HepG2 (cell line): ENCODE data around the gene LYRM1. TPM values are rescaled to one million over a fixed set of nuclear protein-coding genes. Genes with fewer than 3 reads are reported as not detected.

ENCODE experiments used
- ATAC-seq: fragments of 200-7000 bp; cut with Tn5 transposase; 3 replicates; pipeline ENCODE4 v1.9.1; 2020; ENCODE audit warnings: mild to moderate bottlenecking, moderate library complexity
- BruUV-seq: library from RNA; stranded (reverse); fragments of 400-500 nt; replicated peaks from 2 replicates; lab custom pipeline; 2021; lab: Mats Ljungman, UMichigan
- CTCF ChIA-PET: fragments of 300-600 bp; formaldehyde crosslinking; extraction: SDS; loops from one replicate; lab custom pipeline; 2021; ENCODE audit warnings: low total read pairs, inconsistent platforms, low intra/inter-chr PET ratio; lab: Yijun Ruan, JAX
- POLR2A ChIA-PET: fragments of 350-600 bp; sonication (Branson Sonifier 250); formaldehyde crosslinking; loops from one replicate; lab custom pipeline; 2020; ENCODE audit warnings: antibody characterized with exemption, inconsistent platforms; lab: Yijun Ruan, JAX
- DNase-seq: peaks from one replicate; pipeline ENCODE4 v3.0.0-alpha.2; 2015; ENCODE audit warnings: low spot score
- FAIRE-seq: peaks from 3 replicates; lab custom pipeline; 2011; peaks lifted over from hg19 to GRCh38; lab: Jason Lieb, UNC
- H2AFZ ChIP-seq: one replicate; pipeline ENCODE4 v1.6.1; 2011; ENCODE audit warnings: low read length, inconsistent platforms
- H3K27ac ChIP-seq: fragments of 300-600 bp; 3 replicates; pipeline ENCODE4 v1.8.0; 2011; ENCODE audit warnings: mixed run types, mild to moderate bottlenecking, mixed read lengths, low read length, inconsistent platforms; ENCODE audit not compliant: insufficient read depth; ENCODE audit errors: extremely low read length
- H3K27me3 ChIP-seq, 2 experiments: fragments of 200-600 bp in 1 of 2; 2 replicates in 1 of 2; 3 replicates in 1 of 2; pipeline versions ENCODE4 v1.6.0 to v1.8.0; 2011; ENCODE audit warnings: low read length in 2 of 2, mild to moderate bottlenecking in 2 of 2, moderate library complexity in 2 of 2, inconsistent platforms in 1 of 2; ENCODE audit not compliant: insufficient read depth in 2 of 2, control insufficient read depth in 1 of 2
- H3K36me3 ChIP-seq, 2 experiments: fragments of 200-600 bp in 1 of 2; replicated peaks in 1 of 2; 2 replicates in 1 of 2; 3 replicates in 1 of 2; pipeline versions ENCODE4 v1.5.1 to v1.8.0; 2011; ENCODE audit warnings: low read length in 2 of 2, inconsistent platforms in 1 of 2; ENCODE audit not compliant: insufficient read depth in 2 of 2, control insufficient read depth in 1 of 2
- H3K4me1 ChIP-seq: 2 replicates; pipeline ENCODE4 v1.5.1; 2012; ENCODE audit warnings: low read length, inconsistent platforms; ENCODE audit not compliant: insufficient read depth
- H3K4me2 ChIP-seq: 2 replicates; pipeline ENCODE4 v1.6.0; 2011; ENCODE audit warnings: low read depth, low read length, inconsistent platforms
- H3K4me3 ChIP-seq, 3 experiments: fragments of 200-600 bp in 1 of 3; sonication (generic), shearing (Covaris generic) in 1 of 3; replicated peaks in 1 of 3; 2 replicates each; pipeline ENCODE4 v1.5.1; 2011 to 2016; ENCODE audit warnings: low read length in 3 of 3, inconsistent platforms in 2 of 3, low read depth in 2 of 3, mild to moderate bottlenecking in 2 of 3, control low read depth in 1 of 3, mixed read lengths in 1 of 3; ENCODE audit not compliant: insufficient read depth in 1 of 3
- H3K79me2 ChIP-seq: one replicate; pipeline ENCODE4 v1.6.1; 2011; ENCODE audit warnings: low read length, inconsistent platforms; ENCODE audit not compliant: insufficient read depth
- H3K9ac ChIP-seq: 2 replicates; pipeline ENCODE4 v1.6.0; 2011; ENCODE audit warnings: mild to moderate bottlenecking, low read depth, low read length, inconsistent platforms; ENCODE audit not compliant: insufficient read depth
- H3K9me3 ChIP-seq: 2 replicates; pipeline ENCODE4 v1.5.1; 2012; ENCODE audit warnings: mild to moderate bottlenecking, low read length
- H4K20me1 ChIP-seq: 2 replicates; pipeline ENCODE4 v1.6.0; 2011; ENCODE audit warnings: inconsistent platforms, mild to moderate bottlenecking, low read length, moderate library complexity; ENCODE audit not compliant: insufficient read depth
- CC2D1A ChIP-seq: sonication (generic); formaldehyde crosslinking; IDR thresholded peaks from 2 replicates; pipeline ENCODE4 v1.8.1; 2023; ENCODE audit warnings: mild to moderate bottlenecking, missing genetic modification reagents
- GTF3A ChIP-seq: sonication (generic); formaldehyde crosslinking; conservative IDR thresholded peaks from 2 replicates; pipeline ENCODE4 v1.4.0; 2020; ENCODE audit warnings: mild to moderate bottlenecking, missing genetic modification reagents
- MTA1 ChIP-seq: sonication (generic); formaldehyde crosslinking; IDR thresholded peaks from 2 replicates; pipeline ENCODE4 v1.4.0; 2020; ENCODE audit warnings: missing genetic modification reagents, mild to moderate bottlenecking, borderline replicate concordance
- NR2C2 ChIP-seq: sonication (generic); formaldehyde crosslinking; IDR thresholded peaks from 2 replicates; pipeline ENCODE4 v1.4.0; 2020; ENCODE audit warnings: missing genetic modification reagents, mild to moderate bottlenecking, moderate library complexity, borderline replicate concordance
- ZBTB3 ChIP-seq: sonication (generic); formaldehyde crosslinking; IDR thresholded peaks from 2 replicates; pipeline ENCODE4 v1.4.0; 2020; ENCODE audit warnings: low read depth, mild to moderate bottlenecking, moderate library complexity, missing genetic modification reagents, borderline replicate concordance
- ZFX ChIP-seq: sonication (generic); formaldehyde crosslinking; IDR thresholded peaks from 2 replicates; pipeline ENCODE4 v1.4.0; 2020; ENCODE audit warnings: mild to moderate bottlenecking, low read depth, missing genetic modification reagents, moderate library complexity
- ZNF383 ChIP-seq: sonication (generic); formaldehyde crosslinking; IDR thresholded peaks from 2 replicates; pipeline ENCODE4 v1.4.0; 2020; ENCODE audit warnings: missing genetic modification reagents, mild to moderate bottlenecking, borderline replicate concordance
- ZNF607 ChIP-seq: sonication (generic); formaldehyde crosslinking; IDR thresholded peaks from 2 replicates; pipeline ENCODE4 v1.5.1; 2020; ENCODE audit warnings: missing genetic modification reagents, mild to moderate bottlenecking, borderline replicate concordance
- ZNF788 ChIP-seq: sonication (generic); formaldehyde crosslinking; IDR thresholded peaks from 2 replicates; pipeline ENCODE4 v1.5.0; 2020; ENCODE audit warnings: mild to moderate bottlenecking, missing genetic modification reagents, borderline replicate concordance
- WGBS: methylation state at CpG from one replicate; pipeline ENCODE4 v1.1.6; 2017; ENCODE audit warnings: low lambda C conversion rate; 5-methylcytosine and 5-hydroxymethylcytosine counted together
- in situ Hi-C: cut with HindIII; loops from 2 replicates; pipeline ENCODE4 v1.10.0; 2017; ENCODE audit warnings: low pct_unique_long_range_greater_than_20kb; ENCODE audit not compliant: extremely low pct_ligation_motif_present
- intact Hi-C: fragments of 100-400 bp; cut with micrococcal nuclease; formaldehyde crosslinking; loops from one replicate; pipeline ENCODE4 v1.10.0; 2022; ENCODE audit not compliant: unreplicated experiment
- polyA plus RNA-seq, 8 experiments: library from polyadenylated mRNA; depleted of rRNA in 3 of 8; stranded (reverse) in 7 of 8; unstranded in 1 of 8; fragments of >200 nt; fragmentation: Illumina TruSeq in 4 of 8; extraction: Trizol in 4 of 8; gene quantifications; 2 replicates each; pipeline versions ENCODE4 v1.2.1 to v1.2.3, GENCODE V29; 2011 to 2016; ENCODE audit warnings: low read depth in 4 of 8, missing spikeins in 1 of 8, mixed read lengths in 1 of 8; ENCODE audit not compliant: insufficient read depth in 1 of 8
- total RNA-seq, 5 experiments: library from RNA; depleted of rRNA; stranded (reverse); fragments of >200 nt; fragmentation: Illumina TruSeq; extraction: Trizol; gene quantifications; 2 replicates each; pipeline ENCODE4 v1.2.3, GENCODE V29; 2016; ENCODE audit warnings: low read depth in 1 of 5

Gene LYRM1
- total and polyA plus RNA-seq, 2 of the 13 experiments (the other 11 are each of a cell fraction or from before 2014, with no cell fraction given) = 59.2 to 82.6 TPM

- no peaks in the 10 kb centered on the region for H3K9me3 ChIP-seq
- no peaks in the 10 kb centered on the region for H3K27me3 ChIP-seq
- TF ChIP-seq ZNF383 (0 out of 2 replicates have a peak, but pooled peaks have one; percentile 70), ZFX (CRISPR knock-in tag) (peak; percentile 31; the same call in 1 of the 2 replicates), NR2C2 (CRISPR knock-in tag) (0 out of 2 replicates have a peak, but pooled peaks have one; percentile 36), CC2D1A (0 out of 2 replicates have a peak, but pooled peaks have one; percentile 31), ZNF607 (CRISPR knock-in tag) (0 out of 2 replicates have a peak, but pooled peaks have one; percentile 41), GTF3A (CRISPR knock-in tag) (0 out of 2 replicates have a peak, but pooled peaks have one; percentile 42), ZNF788 (CRISPR knock-in tag) (no peak), ZBTB3 (CRISPR knock-in tag) (0 out of 2 replicates have a peak, but pooled peaks have one; percentile 60), MTA1 (no peak)
- peaks cover 88% of the 10 kb centered on the region for H3K79me2 ChIP-seq
- 72% methylated on average over 4 of the region's 4 CpGs for WGBS
- peak overlapping the region; percentile 38 for H3K4me2 ChIP-seq
- H3K36me3 ChIP-seq = peaks cover 0 to 11% of the 10 kb centered on the region in 2 experiments; a peak in 2 of 5 replicates
- peaks cover 78% of the 10 kb centered on the region for H3K4me1 ChIP-seq
- ChIA-PET CTCF (interaction anchor here (1.4 kb wide), 1 partner anchor 24 kb away, joined by 4 read pairs; no protein-coding TSS in a partner anchor), POLR2A (interaction anchor here (1.0 to 3.2 kb wide), 4 partner anchors 10 to 68 kb away, joined by 3 to 20 read pairs (median 8); partner anchors contain the start of genes DCUN1D3, ERI2, LYRM1 and REXO5)
- H3K4me3 ChIP-seq = 0 out of 6 replicates have a peak overlapping the region, but pooled peaks of 1 of the 3 experiments have one; percentile 1
- no peak for ATAC-seq
- FAIRE-seq = no peak
- intact Hi-C loops (loop anchor here (2.0 kb wide), 1 partner anchor 25 kb away; no protein-coding TSS in a partner anchor), in situ Hi-C loops (no loop called here)
- H4K20me1 ChIP-seq = peaks cover 18% of the 10 kb centered on the region
- H3K9ac ChIP-seq = no peak overlapping the region
- DNase-seq = no peak
- peak overlapping the region; percentile 0 for H3K27ac ChIP-seq
- BruUV-seq = no TSS peak
- H2AFZ ChIP-seq = no peak overlapping the region
These were observed 26.4 kb upstream of the LYRM1 start for GRCh38 chr16:20874088-20874581.
